ENCODE results near the gene NAV3.

GRCh38 chr12:77850129-77850528 is 19.4 kb downstream of the NAV3 start:
- TF ChIP-seq POLR2A (IDR thresholded peaks at IDR 0.05), result no peak
- no peak for TF ChIP-seq CTCF (IDR thresholded peaks at IDR 0.05)
- no peak for TF ChIP-seq POLR2AphosphoS5 (IDR thresholded peaks at IDR 0.05)
